Ishikawa (cell line): ENCODE data around the gene TNRC6A.

Source experiments
- CEBPB ChIP-seq: IDR thresholded peaks from 2 replicates; pipeline ENCODE4 v1.6.1; 2012
- CREB1 ChIP-seq: IDR thresholded peaks from 2 replicates; pipeline ENCODE4 v1.6.1; 2012; ENCODE audit warnings: low read depth
- EGR1 ChIP-seq: IDR thresholded peaks from 2 replicates; pipeline ENCODE4 v1.6.1; 2012
- EP300 ChIP-seq: IDR thresholded peaks from 2 replicates; pipeline ENCODE4 v1.6.1; 2012; ENCODE audit warnings: borderline replicate concordance
- FOXM1 ChIP-seq: IDR thresholded peaks from 2 replicates; pipeline ENCODE4 v1.6.1; 2012; ENCODE audit warnings: low read depth, borderline replicate concordance
- MAX ChIP-seq: IDR thresholded peaks from 2 replicates; pipeline ENCODE4 v1.6.1; 2012
- NFIC ChIP-seq: IDR thresholded peaks from 2 replicates; pipeline ENCODE4 v1.6.1; 2012
- RAD21 ChIP-seq: IDR thresholded peaks from 2 replicates; pipeline ENCODE4 v1.6.1; 2012; ENCODE audit warnings: low read depth
- REST ChIP-seq: IDR thresholded peaks from 2 replicates; pipeline ENCODE4 v1.6.1; 2012; ENCODE audit warnings: low read depth, mild to moderate bottlenecking
- TAF1 ChIP-seq: IDR thresholded peaks from 2 replicates; pipeline ENCODE4 v1.6.1; 2012; ENCODE audit warnings: low read depth, mild to moderate bottlenecking
- TCF12 ChIP-seq: IDR thresholded peaks from 2 replicates; pipeline ENCODE4 v1.6.1; 2012; ENCODE audit warnings: low read depth
- TEAD4 ChIP-seq: IDR thresholded peaks from 2 replicates; pipeline ENCODE4 v1.6.1; 2012
- USF1 ChIP-seq: IDR thresholded peaks from 2 replicates; pipeline ENCODE4 v1.6.1; 2012
- YY1 ChIP-seq: IDR thresholded peaks from 2 replicates; pipeline ENCODE4 v1.6.1; 2012; ENCODE audit warnings: low read depth
- ZBTB7A ChIP-seq: IDR thresholded peaks from 2 replicates; pipeline ENCODE4 v1.6.1; 2012; ENCODE audit warnings: low read depth

The TNRC6A gene

DNA sequence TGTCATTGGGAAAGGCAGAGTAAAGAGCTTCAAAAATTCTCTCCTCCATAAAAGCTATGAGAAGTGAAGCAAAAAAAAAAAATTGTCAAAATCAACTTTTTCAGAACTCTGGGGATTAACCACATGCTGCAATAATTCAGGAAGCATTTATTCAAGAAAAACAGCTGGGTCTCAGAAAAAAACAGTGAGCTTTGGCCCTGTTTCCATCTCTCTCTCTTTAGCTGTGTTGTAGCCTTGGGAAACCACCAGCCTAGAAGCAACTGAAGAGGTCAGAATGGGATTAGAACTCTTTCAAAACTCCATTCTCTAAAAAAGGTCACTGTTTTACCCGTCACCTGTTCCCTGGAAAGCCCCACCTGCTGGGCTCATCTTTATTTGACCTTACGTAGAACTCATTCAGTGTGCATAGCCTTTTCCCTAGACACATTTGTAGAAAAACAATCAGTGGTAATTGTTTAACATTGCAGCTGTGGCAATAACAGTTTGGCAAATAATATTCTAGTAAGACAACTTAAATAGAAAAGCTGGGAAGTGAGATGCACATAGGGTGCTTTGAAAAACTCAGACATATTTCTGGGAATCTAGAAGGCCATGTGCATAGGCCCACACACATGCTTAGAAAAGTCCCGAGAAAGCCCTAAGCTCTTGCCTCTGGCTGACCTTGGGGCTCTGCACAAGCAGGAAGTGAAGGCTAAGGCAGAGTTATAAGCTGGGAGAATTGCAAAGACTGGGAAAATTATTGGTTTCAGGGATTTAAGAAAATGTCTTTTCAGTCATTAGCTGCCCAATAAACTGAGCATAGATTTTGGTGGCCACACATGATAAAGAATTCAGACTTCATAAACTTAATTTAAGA lies 134.4 kb downstream of the TNRC6A start:
- TF ChIP-seq CEBPB (no peak), REST (no peak), TEAD4 (no peak), NFIC (no peak), CREB1 (no peak), EP300 (no peak), ZBTB7A (no peak), MAX (no peak), YY1 (no peak), EGR1 (no peak), RAD21 (no peak), USF1 (no peak)

DNA sequence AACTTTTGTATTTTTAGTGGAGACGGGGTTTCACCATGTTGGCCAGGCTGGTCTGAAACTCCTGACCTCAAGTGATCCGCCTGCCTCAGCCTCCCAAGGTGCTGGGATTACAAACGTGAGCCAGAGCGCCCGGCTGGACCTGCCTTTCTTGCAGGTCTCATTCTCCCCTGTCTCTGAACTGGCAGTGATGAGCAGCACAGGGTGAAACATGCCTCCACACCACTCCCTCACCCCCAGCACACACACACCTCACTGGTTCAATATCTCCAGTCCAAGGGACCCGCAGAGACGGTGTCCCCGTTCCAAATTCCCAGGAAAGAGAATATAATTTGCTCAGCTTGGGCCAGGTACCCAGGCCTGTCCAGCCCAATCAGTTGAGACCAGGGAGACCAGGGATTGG lies 139.6 kb downstream of the TNRC6A start:
- no peak for TF ChIP-seq TEAD4
- TF ChIP-seq TAF1: no peak
- TF ChIP-seq NFIC: no peak
- no peak for TF ChIP-seq RAD21
- TF ChIP-seq ZBTB7A: no peak
- no peak for TF ChIP-seq YY1
- no peak for TF ChIP-seq TCF12
- no peak for TF ChIP-seq MAX
- TF ChIP-seq CREB1: no peak
- no peak for TF ChIP-seq FOXM1
- TF ChIP-seq CEBPB: no peak
- TF ChIP-seq USF1: no peak
- no peak for TF ChIP-seq REST
- TF ChIP-seq EP300: no peak

GRCh38 chr16:24871891-24872290 lies 142.4 kb downstream of the TNRC6A start:
- no peak for TF ChIP-seq USF1
- TF ChIP-seq CREB1: no peak
- no peak for TF ChIP-seq TEAD4
- TF ChIP-seq REST: no peak
- TF ChIP-seq NFIC: no peak
- TF ChIP-seq MAX: no peak
- no peak for TF ChIP-seq EP300
- TF ChIP-seq ZBTB7A: no peak
- no peak for TF ChIP-seq YY1
- no peak for TF ChIP-seq CEBPB
- TF ChIP-seq TCF12: no peak
- TF ChIP-seq RAD21: no peak
